HFFc6 (cell line): ENCODE data around the gene TELO2. TPM values are rescaled to one million over a fixed set of nuclear protein-coding genes. Genes with fewer than 3 reads are reported as not detected.

Experiments
- DNase-seq: peaks from one replicate; pipeline ENCODE4 v3.0.0-alpha.2; 2018
- H3K27ac Mint-ChIP-seq: 2 replicates; pipeline ENCODE4 v1.8.0; 2020; ENCODE audit warnings: mild to moderate bottlenecking, mixed read lengths
- H3K27me3 Mint-ChIP-seq: 2 replicates; pipeline ENCODE4 v1.8.0; 2021; ENCODE audit warnings: mild to moderate bottlenecking, moderate library complexity, mixed read lengths; ENCODE audit not compliant: insufficient read depth
- H3K36me3 Mint-ChIP-seq: 2 replicates; pipeline ENCODE4 v1.8.0; 2021; ENCODE audit warnings: low read depth, mixed read lengths
- H3K4me1 Mint-ChIP-seq: 2 replicates; pipeline ENCODE4 v1.8.0; 2020; ENCODE audit warnings: low read depth, mixed read lengths
- H3K4me3 Mint-ChIP-seq: 2 replicates; pipeline ENCODE4 v1.8.0; 2020; ENCODE audit warnings: mild to moderate bottlenecking, moderate library complexity, mixed read lengths
- H3K9me3 Mint-ChIP-seq: 2 replicates; pipeline ENCODE4 v1.8.0; 2020; ENCODE audit warnings: mild to moderate bottlenecking, mixed read lengths
- CTCF ChIP-seq: fragments of 200-600 bp; sonication (generic); IDR thresholded peaks from 2 replicates; pipeline ENCODE4 v1.5.0; 2021; ENCODE audit warnings: antibody characterized with exemption, mild to moderate bottlenecking
- total RNA-seq, 6 experiments: library from RNA; stranded (reverse); fragmentation: NEBNext Ultra II Directional; extraction: Animal tissue kit (Norgen Biotek cat#: 25700); gene quantifications; 2 replicates in 1 of 6; 3 replicates in 5 of 6; pipeline ENCODE4 v1.2.3, GENCODE V29; 2021

Gene TELO2
- total RNA-seq, 6 experiments from 2014 or later: 28.6 to 37.4 (median 34.8) TPM

GRCh38 chr16:1550069-1550468, 56.9 kb downstream of the TELO2 start:
- TF ChIP-seq CTCF: no peak
- H3K27ac Mint-ChIP-seq: no peak overlapping the region
- peaks cover 3% of the 10 kb centered on the region for H3K27me3 Mint-ChIP-seq
- H3K4me1 Mint-ChIP-seq: peaks cover 7% of the 10 kb centered on the region
- H3K9me3 Mint-ChIP-seq: no peaks in the 10 kb centered on the region
- peaks cover 12% of the 10 kb centered on the region for H3K36me3 Mint-ChIP-seq
- no peak for DNase-seq
- no peak overlapping the region for H3K4me3 Mint-ChIP-seq

- no peaks in the 10 kb centered on the region for H3K9me3 Mint-ChIP-seq
- no peak for TF ChIP-seq CTCF
Measured at GRCh38 chr16:1550696-1551095, 57.5 kb downstream of the TELO2 start.

GRCh38 chr16:1551166-1551565, 58.0 kb downstream of the TELO2 start:
- Mint-ChIP-seq H3K36me3 (peaks cover 17% of the 10 kb centered on the region), H3K4me1 (peaks cover 7% of the 10 kb centered on the region), H3K27me3 (peaks cover 3% of the 10 kb centered on the region), H3K4me3 (no peak overlapping the region), H3K9me3 (no peaks in the 10 kb centered on the region), H3K27ac (no peak overlapping the region)
- no peak for DNase-seq
- TF ChIP-seq CTCF: no peak

More at GRCh38 chr16:1550696-1551095, 57.5 kb downstream of the TELO2 start:
- Mint-ChIP-seq H3K36me3 (peaks cover 17% of the 10 kb centered on the region), H3K27ac (no peak overlapping the region), H3K4me3 (no peak overlapping the region), H3K4me1 (peaks cover 7% of the 10 kb centered on the region), H3K27me3 (peaks cover 3% of the 10 kb centered on the region)
- no peak for DNase-seq

- Mint-ChIP-seq H3K4me3 (no peak overlapping the region), H3K36me3 (peaks cover 17% of the 10 kb centered on the region), H3K27me3 (peaks cover 3% of the 10 kb centered on the region), H3K27ac (no peak overlapping the region), H3K9me3 (no peaks in the 10 kb centered on the region), H3K4me1 (peaks cover 7% of the 10 kb centered on the region)
- DNase-seq: no peak
- no peak for TF ChIP-seq CTCF
Measured at GRCh38 chr16:1552129-1552528, 59.0 kb downstream of the TELO2 start.

- Mint-ChIP-seq H3K4me3 (no peak overlapping the region), H3K9me3 (no peaks in the 10 kb centered on the region), H3K36me3 (peaks cover 17% of the 10 kb centered on the region), H3K27ac (no peak overlapping the region), H3K27me3 (peaks cover 3% of the 10 kb centered on the region), H3K4me1 (no peaks in the 10 kb centered on the region)
- no peak for DNase-seq
- no peak for TF ChIP-seq CTCF
Measured at GRCh38 chr16:1553946-1554825, 61.0 kb downstream of the TELO2 start.
